SH-SY5Y (cell line): Measurements from ENCODE around the gene PPME1.

Source experiments
- GATA2 ChIP-seq: IDR thresholded peaks from 2 replicates; pipeline ENCODE4 v1.6.1; 2011; ENCODE audit warnings: mild to moderate bottlenecking, low read depth, low read length
- GATA3 ChIP-seq: IDR thresholded peaks from 2 replicates; pipeline ENCODE4 v1.6.1; 2011; ENCODE audit warnings: low read depth, mild to moderate bottlenecking, low read length, moderate library complexity

- TF ChIP-seq GATA3 (no peak), GATA2 (no peak)
Measured at GRCh38 chr11:74208507-74208906, 37.4 kb downstream of the PPME1 start.
